Stimulated activated CD4-positive, alpha-beta T cell treated with anti-CD3 and anti-CD28 coated beads, Interleukin-12 subunit alpha, Interleukin-12 subunit beta, amount 100 ng/mL, for 24 hours (primary cell): ENCODE measurements around the gene SH3TC1.

ENCODE experiments used
- DNase-seq, 2 experiments: peaks; one replicate each; pipeline ENCODE4 v3.0.0-alpha.2; 2020; ENCODE audit warnings: low read depth in 2 of 2

The SH3TC1 gene

DNA sequence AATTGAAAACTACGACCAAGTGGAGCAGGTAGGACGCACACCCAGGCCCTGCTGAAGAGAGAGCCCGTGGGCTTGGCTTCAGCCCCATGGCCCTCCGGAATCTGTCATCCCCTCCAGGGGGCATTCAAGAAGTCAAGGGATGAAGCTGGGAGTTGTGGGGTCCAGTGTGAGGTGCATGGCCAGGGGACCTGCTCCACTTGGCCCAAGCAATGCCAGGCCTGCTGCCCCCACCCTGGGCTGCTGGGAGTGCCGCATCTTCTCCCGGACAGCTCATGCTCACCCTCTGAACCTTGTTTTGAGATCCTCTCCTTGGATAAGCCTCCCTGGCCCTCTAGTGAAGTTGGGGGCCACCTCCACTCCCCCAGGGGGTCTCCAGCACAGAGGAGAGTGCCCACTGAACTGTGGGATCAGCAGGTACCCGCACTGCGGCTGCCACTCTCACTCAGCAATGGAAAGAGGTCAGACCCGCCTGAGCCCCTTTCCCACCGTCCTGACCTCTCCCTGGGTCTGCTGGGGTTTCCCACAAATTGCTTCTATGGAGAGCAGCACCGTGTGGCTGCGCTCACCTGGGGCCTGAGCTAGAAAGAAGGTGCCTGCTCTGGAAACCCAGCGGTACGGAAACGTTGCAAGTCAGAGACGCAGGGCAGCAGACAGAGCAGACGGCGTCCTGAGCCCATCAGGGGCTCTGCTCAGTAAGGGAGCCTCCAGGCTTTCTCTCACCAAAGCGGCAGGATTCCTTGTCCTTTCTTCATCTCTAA, 35.5 kb upstream of the SH3TC1 start:
- DNase-seq: no peak

GRCh38 chr4:8164194-8164565, 34.9 kb upstream of the SH3TC1 start:
- DNase-seq: no peak

GRCh38 chr4:8164687-8165086, 34.4 kb upstream of the SH3TC1 start:
- DNase-seq: no peak

GRCh38 chr4:8165374-8165896, 33.7 kb upstream of the SH3TC1 start:
- DNase-seq: no peak

DNA sequence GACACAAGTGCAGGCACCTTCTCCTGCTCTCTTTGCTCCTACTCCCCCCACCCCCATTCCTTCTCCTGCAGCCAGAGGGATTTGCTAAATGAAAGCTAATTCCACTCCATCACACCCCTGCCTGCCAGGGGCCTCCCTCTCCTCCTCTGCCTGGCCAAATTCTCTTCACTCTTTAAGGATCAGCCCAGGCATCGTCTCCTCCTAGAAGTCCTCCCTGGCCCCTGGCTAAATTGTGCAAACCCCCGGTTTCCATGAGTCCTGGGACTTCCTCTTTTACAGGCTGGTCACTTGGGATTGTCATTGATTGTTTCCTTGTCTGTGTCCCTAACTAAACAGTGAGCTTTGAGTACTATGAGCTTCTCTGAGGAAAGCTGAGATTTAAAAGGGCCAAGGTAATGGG, 31.8 kb upstream of the SH3TC1 start:
- no peak for DNase-seq

DNA sequence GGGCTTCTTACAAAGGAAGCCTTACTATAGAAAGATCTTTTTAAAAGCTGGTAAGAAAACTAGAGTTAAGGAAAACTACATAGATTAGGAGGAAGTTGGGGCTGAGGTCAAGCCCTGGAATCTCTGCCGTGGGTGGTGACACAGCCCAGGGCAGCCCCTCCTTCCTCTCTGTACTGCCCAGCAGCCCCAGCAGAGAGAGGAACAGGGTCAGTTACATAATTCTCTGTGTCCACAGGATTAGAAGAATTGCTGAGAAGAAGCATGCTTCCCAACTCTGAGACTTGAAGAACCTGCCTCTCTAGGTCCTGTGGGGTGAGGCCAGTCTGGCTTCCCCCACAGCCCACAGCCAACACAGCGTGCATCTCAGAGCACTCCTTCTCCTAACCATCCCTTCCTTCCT, 31.3 kb upstream of the SH3TC1 start:
- DNase-seq: no peak

GRCh38 chr4:8168232-8168631, 30.9 kb upstream of the SH3TC1 start:
- DNase-seq: no peak

- DNase-seq: no peak
These were observed 30.1 kb upstream of the SH3TC1 start for GRCh38 chr4:8168832-8169598.

DNA sequence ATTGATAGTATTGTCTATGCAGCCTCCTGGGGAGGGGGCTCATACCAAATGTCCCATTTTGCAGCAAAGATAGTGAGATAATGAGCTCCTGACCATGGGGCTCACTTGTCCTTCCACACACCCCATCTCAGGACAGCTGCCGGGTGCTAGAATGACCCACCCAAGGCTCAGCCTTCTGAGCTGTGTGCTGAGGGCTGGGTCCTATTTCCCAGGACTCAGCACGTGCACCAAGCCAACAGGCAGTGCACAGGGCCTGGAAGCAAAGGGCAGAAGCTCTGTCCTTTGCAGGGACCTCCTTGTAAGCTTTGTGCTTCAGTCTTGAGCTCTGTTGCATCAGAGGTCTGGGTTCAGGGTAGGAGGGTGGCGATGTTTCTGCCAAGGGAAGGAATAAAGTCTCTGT, 29.3 kb upstream of the SH3TC1 start:
- no peak for DNase-seq

- no peak for DNase-seq
These were observed 28.7 kb upstream of the SH3TC1 start for GRCh38 chr4:8170341-8170740.

GRCh38 chr4:8171266-8171665, 27.8 kb upstream of the SH3TC1 start:
- DNase-seq: no peak

GRCh38 chr4:8171984-8172924, 26.8 kb upstream of the SH3TC1 start:
- DNase-seq: peak in 1 of 2 experiments; percentile 28

GRCh38 chr4:8173492-8174242, 25.4 kb upstream of the SH3TC1 start:
- no peak for DNase-seq

- no peak for DNase-seq
These were observed 24.1 kb upstream of the SH3TC1 start for GRCh38 chr4:8174970-8175369.

DNA sequence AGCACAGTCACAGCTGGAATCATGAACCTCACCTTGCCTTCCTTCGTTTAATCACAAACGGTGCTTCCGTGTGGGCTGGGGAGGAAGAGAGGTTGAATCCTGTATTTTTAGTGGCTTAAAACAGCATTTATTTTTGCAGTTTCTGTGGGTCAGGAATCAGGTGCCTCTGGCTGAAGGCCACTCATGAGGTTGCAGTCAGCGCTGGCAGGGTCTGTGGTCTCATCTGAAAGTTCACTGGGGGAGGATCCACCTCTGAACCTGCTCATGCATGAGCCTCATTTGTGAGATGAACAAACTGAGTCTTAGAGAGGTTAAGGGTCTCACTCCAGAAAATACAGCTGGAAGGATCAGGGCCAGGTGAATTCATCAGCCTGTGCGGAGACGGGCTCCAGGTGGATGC, 23.4 kb upstream of the SH3TC1 start:
- DNase-seq: no peak

DNA sequence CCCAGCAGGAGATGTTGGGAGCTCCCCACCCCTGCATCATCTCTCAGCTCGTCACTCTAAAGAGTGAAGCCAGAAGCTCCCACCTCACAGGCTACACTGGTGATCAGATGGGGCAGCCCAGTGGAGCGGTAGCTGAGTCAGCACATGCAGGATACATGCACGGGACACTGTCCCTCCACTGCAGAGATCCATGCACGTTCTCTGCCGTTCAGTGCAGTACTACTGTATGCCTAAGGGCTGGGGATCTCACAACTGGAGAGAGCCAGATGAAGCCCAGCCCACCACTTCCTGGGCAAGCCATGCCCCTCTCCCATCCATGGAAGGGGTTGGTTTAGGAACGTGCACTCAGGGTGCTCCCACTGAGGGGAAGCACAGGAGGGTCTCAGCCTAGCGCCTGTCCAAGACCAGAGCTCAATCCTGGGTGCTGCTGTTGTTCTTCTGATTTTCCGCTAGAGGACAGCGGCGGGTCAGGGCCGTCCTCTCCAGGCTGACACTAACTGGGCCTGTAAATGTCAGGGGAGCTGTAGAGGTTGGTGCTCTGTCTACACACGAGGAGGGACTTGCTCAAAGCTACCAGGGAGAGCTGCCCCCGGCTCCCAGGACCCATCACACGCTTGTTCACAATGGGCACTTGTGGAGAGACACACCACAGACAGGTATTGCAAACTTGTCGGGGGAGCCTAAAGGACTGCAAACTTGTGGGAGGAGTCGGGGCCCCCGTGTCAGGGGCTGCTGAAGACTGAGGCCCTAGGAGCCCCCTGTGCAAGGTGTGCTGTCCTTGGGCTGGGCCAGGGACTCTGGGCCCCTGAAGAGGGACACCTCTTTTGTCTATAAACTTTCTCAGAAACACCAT, 22.3 kb upstream of the SH3TC1 start:
- no peak for DNase-seq

DNA sequence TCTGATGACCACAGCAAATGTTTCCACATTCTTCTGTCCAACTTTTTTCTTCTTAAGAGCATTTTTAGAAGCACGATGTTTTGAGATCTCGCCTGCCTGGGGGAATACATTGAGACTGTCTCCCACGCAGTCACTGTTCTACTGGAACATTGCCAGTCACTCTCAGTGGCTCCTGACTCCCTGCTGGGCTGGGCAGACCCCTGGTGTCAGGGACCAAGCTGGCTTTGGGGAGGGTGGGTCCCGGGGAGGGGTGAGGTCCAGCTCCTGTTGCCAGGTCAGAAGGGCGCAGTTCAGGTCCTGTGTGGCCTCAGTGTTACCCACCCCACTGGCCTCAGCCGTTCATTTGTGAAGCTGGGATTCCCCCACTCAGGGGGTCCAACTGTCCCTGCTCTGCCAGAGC, 21.5 kb upstream of the SH3TC1 start:
- no peak for DNase-seq

GRCh38 chr4:8177956-8178355, 21.1 kb upstream of the SH3TC1 start:
- DNase-seq: no peak

DNA sequence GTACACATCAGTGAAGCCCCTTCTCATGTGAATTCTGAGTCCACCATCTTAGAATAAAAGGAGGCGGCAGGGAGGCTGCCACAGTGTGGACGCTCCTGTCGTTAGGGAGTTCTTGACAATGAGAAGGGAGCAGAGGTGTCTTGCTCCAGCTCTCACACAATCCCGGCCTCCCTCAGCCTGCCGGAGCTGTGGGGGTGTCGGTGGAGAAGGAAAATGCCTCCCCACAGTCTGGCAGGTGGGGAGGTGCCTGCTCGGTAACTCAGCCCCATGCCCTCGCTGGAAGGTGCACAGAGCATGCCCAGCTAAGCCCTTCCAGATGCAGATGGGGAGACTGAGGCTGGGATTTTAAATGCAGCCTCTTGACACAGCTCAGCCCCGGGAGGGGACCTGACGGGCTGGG, 20.0 kb upstream of the SH3TC1 start:
- DNase-seq: no peak

GRCh38 chr4:8179771-8180170, 19.3 kb upstream of the SH3TC1 start:
- no peak for DNase-seq
